Neural progenitor cell (in vitro differentiated cells): Measurements from ENCODE around the gene DDC. TPM values are rescaled to one million over a fixed set of nuclear protein-coding genes. Genes with fewer than 3 reads are reported as not detected.

Source experiments
- DNase-seq: peaks from one replicate; pipeline ENCODE4 v3.0.0-alpha.2; 2016; ENCODE audit warnings: low spot score
- H2AFZ ChIP-seq: fragments of 200-600 bp; sonication (generic); replicated peaks from 2 replicates; pipeline ENCODE4 v1.6.1; 2016; ENCODE audit warnings: antibody characterized with exemption
- H3F3A ChIP-seq: fragments of 200-600 bp; sonication (generic); 2 replicates; pipeline ENCODE4 v1.6.1; 2016; ENCODE audit warnings: antibody characterized with exemption, low read depth
- H3K27ac ChIP-seq: fragments of 200-600 bp; sonication (generic); 2 replicates; pipeline ENCODE4 v1.5.1; 2016; ENCODE audit warnings: mild to moderate bottlenecking
- H3K27me3 ChIP-seq: fragments of 200-600 bp; sonication (generic); 2 replicates; pipeline ENCODE4 v1.6.1; 2016; ENCODE audit warnings: mild to moderate bottlenecking, moderate library complexity
- H3K36me3 ChIP-seq: fragments of 200-600 bp; sonication (generic); 2 replicates; pipeline ENCODE4 v1.5.1; 2016
- H3K4me1 ChIP-seq: fragments of 200-600 bp; sonication (generic); 2 replicates; pipeline ENCODE4 v1.6.1; 2016; ENCODE audit warnings: mixed run types
- H3K4me2 ChIP-seq: fragments of 200-600 bp; sonication (generic); 2 replicates; pipeline ENCODE4 v1.6.1; 2016
- H3K4me3 ChIP-seq: fragments of 200-600 bp; sonication (generic); 2 replicates; pipeline ENCODE4 v1.5.1; 2016
- H3K79me2 ChIP-seq: fragments of 200-600 bp; sonication (generic); 2 replicates; pipeline ENCODE4 v1.6.1; 2016; ENCODE audit warnings: low read depth
- H3K9ac ChIP-seq: fragments of 200-600 bp; sonication (generic); 2 replicates; pipeline ENCODE4 v1.6.1; 2016
- H3K9me3 ChIP-seq: fragments of 200-600 bp; sonication (generic); 2 replicates; pipeline ENCODE4 v1.5.1; 2016; ENCODE audit warnings: low read depth
- H4K20me1 ChIP-seq: fragments of 200-600 bp; sonication (generic); 2 replicates; pipeline ENCODE4 v1.6.1; 2016; ENCODE audit warnings: low read depth
- H3K27ac Mint-ChIP-seq: 3 replicates; pipeline ENCODE4 v1.8.0; 2021; ENCODE audit warnings: mixed read lengths
- H3K27me3 Mint-ChIP-seq: 2 replicates; pipeline ENCODE4 v1.8.0; 2022; ENCODE audit warnings: low read depth, mild to moderate bottlenecking, inconsistent platforms, moderate library complexity, mixed read lengths; ENCODE audit not compliant: insufficient read depth
- H3K36me3 Mint-ChIP-seq: 3 replicates; pipeline ENCODE4 v1.8.0; 2021; ENCODE audit warnings: mixed read lengths
- H3K4me1 Mint-ChIP-seq: 3 replicates; pipeline ENCODE4 v1.8.0; 2021; ENCODE audit warnings: mixed read lengths
- H3K4me3 Mint-ChIP-seq: 3 replicates; pipeline ENCODE4 v1.8.0; 2021; ENCODE audit warnings: mild to moderate bottlenecking, moderate library complexity, mixed read lengths
- H3K9me3 Mint-ChIP-seq: 3 replicates; pipeline ENCODE4 v1.8.0; 2020; ENCODE audit warnings: mixed read lengths
- EZH2 ChIP-seq: fragments of 200-600 bp; sonication (generic); IDR thresholded peaks from 2 replicates; pipeline ENCODE4 v1.6.1; 2017; ENCODE audit warnings: antibody characterized with exemption, mild to moderate bottlenecking, moderate library complexity
- EZH2phosphoT487 ChIP-seq: fragments of 200-600 bp; sonication (generic); IDR thresholded peaks from 2 replicates; pipeline ENCODE4 v1.6.1; 2017; ENCODE audit warnings: antibody characterized with exemption
- total RNA-seq: library from RNA; depleted of rRNA; stranded (reverse); fragments of >200 nt; gene quantifications from 2 replicates; pipeline ENCODE4 v1.2.3, GENCODE V29; 2015; ENCODE audit warnings: low replicate concordance
- TF ChIP-seq, protein P1 (sequence below): fragments of 200-600 bp; sonication (generic); IDR thresholded peaks from 2 replicates; pipeline ENCODE4 v1.5.1; 2017; ENCODE audit warnings: antibody characterized with exemption, mild to moderate bottlenecking

Gene DDC
- total RNA-seq, 1 donor from 2014 or later = not detected

DNA sequence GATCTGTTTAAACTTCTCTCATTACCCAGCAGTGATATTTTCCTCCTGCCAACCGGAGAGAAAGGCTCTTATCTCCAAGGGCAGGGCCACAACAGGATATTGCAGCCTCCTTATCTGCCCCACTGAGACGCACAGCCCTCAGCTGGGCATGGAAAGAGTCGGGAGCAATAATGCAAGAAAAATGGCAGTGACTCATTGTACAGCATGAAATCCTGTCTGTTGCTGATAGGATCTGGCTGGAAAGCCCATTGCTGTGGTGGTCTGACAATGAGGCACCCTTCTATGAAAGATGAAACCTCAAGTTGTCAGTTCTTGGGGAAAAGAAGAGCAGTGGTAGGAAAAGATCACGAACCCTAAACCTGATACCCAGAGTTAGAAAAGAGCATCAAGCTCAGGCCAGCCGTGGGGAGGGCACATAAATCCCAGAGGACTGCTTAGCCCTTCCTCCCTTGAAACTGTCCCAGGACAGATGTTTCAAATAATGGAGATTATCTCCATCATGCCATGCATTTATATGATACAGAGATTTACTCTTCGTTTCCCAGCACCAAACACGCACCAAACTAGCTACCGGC lies 68.0 kb downstream of the DDC start:
- H3K4me1 ChIP-seq = no peaks in the 10 kb centered on the region
- no peak overlapping the region for H3K4me3 Mint-ChIP-seq
- H4K20me1 ChIP-seq = no peaks in the 10 kb centered on the region
- no peak for DNase-seq
- no peaks in the 10 kb centered on the region for H3F3A ChIP-seq
- H3K36me3 Mint-ChIP-seq = no peaks in the 10 kb centered on the region
- H3K9me3 Mint-ChIP-seq = peaks cover 3% of the 10 kb centered on the region
- H3K4me2 ChIP-seq = no peak overlapping the region
- no peaks in the 10 kb centered on the region for H3K9me3 ChIP-seq
- H3K36me3 ChIP-seq = no peaks in the 10 kb centered on the region
- peak overlapping the region; percentile 34 for H3K27ac Mint-ChIP-seq
- H3K4me1 Mint-ChIP-seq = peaks cover 3% of the 10 kb centered on the region
- H3K27me3 Mint-ChIP-seq = peaks cover 8% of the 10 kb centered on the region
- TF ChIP-seq, protein P1, sequence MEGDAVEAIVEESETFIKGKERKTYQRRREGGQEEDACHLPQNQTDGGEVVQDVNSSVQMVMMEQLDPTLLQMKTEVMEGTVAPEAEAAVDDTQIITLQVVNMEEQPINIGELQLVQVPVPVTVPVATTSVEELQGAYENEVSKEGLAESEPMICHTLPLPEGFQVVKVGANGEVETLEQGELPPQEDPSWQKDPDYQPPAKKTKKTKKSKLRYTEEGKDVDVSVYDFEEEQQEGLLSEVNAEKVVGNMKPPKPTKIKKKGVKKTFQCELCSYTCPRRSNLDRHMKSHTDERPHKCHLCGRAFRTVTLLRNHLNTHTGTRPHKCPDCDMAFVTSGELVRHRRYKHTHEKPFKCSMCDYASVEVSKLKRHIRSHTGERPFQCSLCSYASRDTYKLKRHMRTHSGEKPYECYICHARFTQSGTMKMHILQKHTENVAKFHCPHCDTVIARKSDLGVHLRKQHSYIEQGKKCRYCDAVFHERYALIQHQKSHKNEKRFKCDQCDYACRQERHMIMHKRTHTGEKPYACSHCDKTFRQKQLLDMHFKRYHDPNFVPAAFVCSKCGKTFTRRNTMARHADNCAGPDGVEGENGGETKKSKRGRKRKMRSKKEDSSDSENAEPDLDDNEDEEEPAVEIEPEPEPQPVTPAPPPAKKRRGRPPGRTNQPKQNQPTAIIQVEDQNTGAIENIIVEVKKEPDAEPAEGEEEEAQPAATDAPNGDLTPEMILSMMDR = no peak
- TF ChIP-seq EZH2phosphoT487 (no peak), EZH2 (no peak)
- no peak overlapping the region for H3K9ac ChIP-seq
- H3K27me3 ChIP-seq = no peaks in the 10 kb centered on the region
- no peak overlapping the region for H3K27ac ChIP-seq
- no peak overlapping the region for H2AFZ ChIP-seq
- H3K4me3 ChIP-seq = no peak overlapping the region
- H3K79me2 ChIP-seq = no peaks in the 10 kb centered on the region

GRCh38 chr7:50496569-50496968 lies 68.6 kb downstream of the DDC start:
- Mint-ChIP-seq H3K4me1 (peaks cover 3% of the 10 kb centered on the region), H3K9me3 (peaks cover 5% of the 10 kb centered on the region), H3K27ac (no peak overlapping the region), H3K4me3 (no peak overlapping the region), H3K36me3 (no peaks in the 10 kb centered on the region), H3K27me3 (peaks cover 8% of the 10 kb centered on the region)
- Histone ChIP-seq H3K9ac (no peak overlapping the region), H4K20me1 (no peaks in the 10 kb centered on the region), H3K27me3 (no peaks in the 10 kb centered on the region), H3F3A (no peaks in the 10 kb centered on the region), H3K27ac (no peak overlapping the region), H3K36me3 (no peaks in the 10 kb centered on the region), H3K79me2 (no peaks in the 10 kb centered on the region), H3K4me2 (no peak overlapping the region), H3K9me3 (no peaks in the 10 kb centered on the region), H3K4me1 (no peaks in the 10 kb centered on the region), H2AFZ (no peak overlapping the region), H3K4me3 (no peak overlapping the region)
- DNase-seq = no peak
- TF ChIP-seq, protein P1 = no peak
- TF ChIP-seq EZH2phosphoT487 = no peak
- TF ChIP-seq EZH2 = no peak

DNA sequence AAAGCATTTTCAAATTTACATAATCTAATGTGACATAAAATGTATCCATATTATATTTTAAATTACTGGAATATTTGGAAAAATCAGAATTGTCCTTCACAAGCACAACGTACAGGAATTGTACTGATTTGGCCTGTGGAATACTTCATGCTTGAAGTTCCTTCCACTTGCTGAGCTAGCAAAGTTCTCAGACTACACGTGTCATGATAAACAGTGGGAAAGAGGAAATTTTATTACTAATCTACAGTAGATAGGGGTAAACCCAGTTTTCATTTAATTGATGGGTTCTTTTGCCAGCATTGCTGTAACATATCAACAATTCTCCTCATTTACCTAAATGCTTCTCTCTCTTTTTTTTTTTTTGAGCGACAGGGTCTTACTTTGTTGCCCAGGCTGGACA lies 69.5 kb downstream of the DDC start:
- H3K79me2 ChIP-seq = no peaks in the 10 kb centered on the region
- H3K4me3 ChIP-seq = no peak overlapping the region
- no peak for DNase-seq
- H3K4me3 Mint-ChIP-seq = no peak overlapping the region
- H3F3A ChIP-seq = no peaks in the 10 kb centered on the region
- no peaks in the 10 kb centered on the region for H3K36me3 ChIP-seq
- no peak overlapping the region for H3K4me2 ChIP-seq
- H3K9me3 Mint-ChIP-seq = peaks cover 5% of the 10 kb centered on the region
- H3K4me1 Mint-ChIP-seq = peaks cover 3% of the 10 kb centered on the region
- H3K9ac ChIP-seq = no peak overlapping the region
- H3K27ac ChIP-seq = no peak overlapping the region
- no peaks in the 10 kb centered on the region for H3K36me3 Mint-ChIP-seq
- peaks cover 8% of the 10 kb centered on the region for H3K27me3 Mint-ChIP-seq
- H3K4me1 ChIP-seq = no peaks in the 10 kb centered on the region
- H2AFZ ChIP-seq = no peak overlapping the region
- H3K9me3 ChIP-seq = no peaks in the 10 kb centered on the region
- TF ChIP-seq, protein P1 = no peak
- TF ChIP-seq EZH2phosphoT487 (no peak), EZH2 (no peak)
- no peak overlapping the region for H3K27ac Mint-ChIP-seq
- no peaks in the 10 kb centered on the region for H4K20me1 ChIP-seq
- no peaks in the 10 kb centered on the region for H3K27me3 ChIP-seq
